Activated T-helper 2 cell treated with anti-CD3 and anti-CD28 coated beads, Interferon-gamma antibody, Interleukin-2, Interleukin-4, amounts not matched to agents 10 μg/mL and 5 μg/mL and 100 μg/mL, durations not matched to agents 14 hours and 24 hours and 36 hours (primary cell): ENCODE results near the gene ANP32D. TPM values are rescaled to one million over a fixed set of nuclear protein-coding genes. Genes with fewer than 3 reads are reported as not detected.
"Not testable (repeated sequence)": the region's sequence is repeated elsewhere in the genome, so short reads cannot be mapped to it uniquely, and the experiment has no call there.

Experiments used
- DNase-seq: peaks from one replicate; pipeline ENCODE4 v3.0.0; 2021; ENCODE audit warnings: low spot score
- H3K27ac Mint-ChIP-seq: one replicate; pipeline ENCODE4 v1.8.0; 2021; ENCODE audit warnings: mixed read lengths
- H3K27me3 Mint-ChIP-seq: one replicate; pipeline ENCODE4 v1.8.0; 2021; ENCODE audit warnings: low read depth, mixed read lengths
- H3K36me3 Mint-ChIP-seq: one replicate; pipeline ENCODE4 v1.8.0; 2021; ENCODE audit warnings: low read depth, mixed read lengths
- H3K4me1 Mint-ChIP-seq: one replicate; pipeline ENCODE4 v1.8.0; 2021; ENCODE audit warnings: low read depth, mixed read lengths
- H3K4me3 Mint-ChIP-seq: one replicate; pipeline ENCODE4 v1.8.0; 2021; ENCODE audit warnings: low read depth, mild to moderate bottlenecking, moderate library complexity, mixed read lengths
- H3K9me3 Mint-ChIP-seq: one replicate; pipeline ENCODE4 v1.8.0; 2021; ENCODE audit warnings: mixed read lengths
- intact Hi-C: fragments of 100-400 bp; cut with micrococcal nuclease; formaldehyde crosslinking; loops from one replicate; pipeline ENCODE4 v1.15.1; 2023
- total RNA-seq: library from RNA; stranded (reverse); gene quantifications from 2 replicates; pipeline ENCODE4 v1.2.3, GENCODE V29; 2022

Gene ANP32D
- not detected in 2 replicates for total RNA-seq

GRCh38 chr12:48472259-48472658 lies at the start of gene ANP32D:
Gene ANP32D, plus strand, starts transcription at chr12:48472559. Its CDS starts 106 bp downstream, at chr12:48472665.
- Mint-ChIP-seq H3K36me3 (no peaks in the 10 kb centered on the region), H3K9me3 (peaks cover 38% of the 10 kb centered on the region), H3K27me3 (no peaks in the 10 kb centered on the region), H3K4me1 (no peaks in the 10 kb centered on the region), H3K4me3 (no peak within 1 kb of the TSS), H3K27ac (no peak within 1 kb of the TSS)
- no peak for DNase-seq
- intact Hi-C loops: no loop called here

- H3K4me3 Mint-ChIP-seq: no peak overlapping the region
Observed at GRCh38 chr12:48423171-48423570, 49.2 kb upstream of the ANP32D start.

GRCh38 chr12:48424644-48425043 lies 47.7 kb upstream of the ANP32D start:
- no peaks in the 10 kb centered on the region for H3K36me3 Mint-ChIP-seq
- H3K27me3 Mint-ChIP-seq: peaks cover 1% of the 10 kb centered on the region
- DNase-seq: no peak
- peaks cover 2% of the 10 kb centered on the region for H3K4me1 Mint-ChIP-seq
- no peak overlapping the region for H3K27ac Mint-ChIP-seq
- peaks cover 7% of the 10 kb centered on the region for H3K9me3 Mint-ChIP-seq
- no peak overlapping the region for H3K4me3 Mint-ChIP-seq
- intact Hi-C loops: no loop called here

More at GRCh38 chr12:48423171-48423570, 49.2 kb upstream of the ANP32D start:
- H3K36me3 Mint-ChIP-seq: no peaks in the 10 kb centered on the region
- peaks cover 2% of the 10 kb centered on the region for H3K4me1 Mint-ChIP-seq
- intact Hi-C loops: no loop called here
- H3K27ac Mint-ChIP-seq: no peak overlapping the region
- H3K27me3 Mint-ChIP-seq: peaks cover 4% of the 10 kb centered on the region
- peaks cover 4% of the 10 kb centered on the region for H3K9me3 Mint-ChIP-seq
- no peak for DNase-seq

DNA sequence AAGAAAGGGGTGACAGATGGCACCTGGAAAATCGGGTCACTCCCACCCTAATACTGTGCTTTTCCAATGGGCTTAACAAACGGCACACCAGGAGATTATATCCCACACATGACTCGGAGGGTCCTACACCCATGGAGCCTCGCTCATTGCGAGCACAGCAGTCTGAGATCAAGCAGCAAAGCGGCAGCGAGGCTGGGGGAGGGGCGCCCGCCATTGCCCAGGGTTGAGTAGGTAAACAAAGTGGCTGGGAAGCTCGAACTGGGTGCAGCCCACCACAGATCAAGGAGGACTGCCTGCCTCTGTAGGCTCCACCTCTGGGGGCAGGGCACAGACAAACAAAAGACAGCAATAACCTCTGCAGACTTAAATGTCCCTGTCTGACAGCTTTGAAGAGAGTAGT lies 38.3 kb upstream of the ANP32D start:
- intact Hi-C loops, H3K4me1 Mint-ChIP-seq, H3K4me3 Mint-ChIP-seq, H3K27ac Mint-ChIP-seq, H3K36me3 Mint-ChIP-seq, H3K9me3 Mint-ChIP-seq, DNase-seq, H3K27me3 Mint-ChIP-seq: not testable (repeated sequence)

GRCh38 chr12:48441069-48441468 lies 31.3 kb upstream of the ANP32D start:
- Mint-ChIP-seq H3K27ac (no peak overlapping the region), H3K27me3 (no peaks in the 10 kb centered on the region), H3K4me1 (no peaks in the 10 kb centered on the region), H3K9me3 (no peaks in the 10 kb centered on the region), H3K4me3 (no peak overlapping the region), H3K36me3 (no peaks in the 10 kb centered on the region)
- no peak for DNase-seq
- intact Hi-C loops: no loop called here

DNA sequence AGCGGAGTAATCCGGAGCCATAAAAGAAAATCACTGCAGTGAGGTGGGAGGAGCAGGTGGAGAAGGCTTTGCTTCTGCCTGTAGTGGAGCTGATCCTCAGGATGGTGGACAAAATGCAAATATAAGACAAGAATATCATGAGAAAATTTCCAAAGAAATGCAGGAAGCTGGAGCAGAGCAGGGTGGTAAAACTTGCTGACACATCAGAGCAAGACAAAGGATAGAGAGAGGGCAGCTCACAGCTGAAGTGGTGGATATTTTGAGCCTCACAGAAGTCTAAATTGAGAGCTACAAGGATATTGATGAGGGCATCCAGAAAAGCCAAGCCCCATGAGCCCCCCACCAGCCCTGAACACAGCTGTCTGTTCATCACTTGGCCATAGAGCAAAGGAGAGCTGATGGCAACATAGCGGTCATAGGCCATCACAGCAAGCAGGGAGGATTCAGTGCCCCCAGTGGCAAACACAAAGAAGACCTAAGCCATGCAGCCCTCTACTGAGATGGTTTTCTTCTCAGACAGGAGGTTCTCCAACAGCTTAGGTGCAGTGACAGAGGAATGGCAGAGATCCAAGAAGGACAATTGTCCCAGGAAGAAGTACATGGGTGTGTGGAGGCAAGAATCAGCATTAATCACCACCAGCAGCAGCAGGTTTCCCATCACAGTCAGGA lies 30.0 kb upstream of the ANP32D start:
- Mint-ChIP-seq H3K4me3 (no peak overlapping the region), H3K36me3 (no peaks in the 10 kb centered on the region), H3K4me1 (no peaks in the 10 kb centered on the region), H3K9me3 (no peaks in the 10 kb centered on the region), H3K27me3 (no peaks in the 10 kb centered on the region), H3K27ac (no peak overlapping the region)
- no peak for DNase-seq
- intact Hi-C loops: no loop called here

- DNase-seq: no peak
- intact Hi-C loops: no loop called here
- no peak overlapping the region for H3K27ac Mint-ChIP-seq
Observed at GRCh38 chr12:48445538-48445937, 26.8 kb upstream of the ANP32D start.

DNA sequence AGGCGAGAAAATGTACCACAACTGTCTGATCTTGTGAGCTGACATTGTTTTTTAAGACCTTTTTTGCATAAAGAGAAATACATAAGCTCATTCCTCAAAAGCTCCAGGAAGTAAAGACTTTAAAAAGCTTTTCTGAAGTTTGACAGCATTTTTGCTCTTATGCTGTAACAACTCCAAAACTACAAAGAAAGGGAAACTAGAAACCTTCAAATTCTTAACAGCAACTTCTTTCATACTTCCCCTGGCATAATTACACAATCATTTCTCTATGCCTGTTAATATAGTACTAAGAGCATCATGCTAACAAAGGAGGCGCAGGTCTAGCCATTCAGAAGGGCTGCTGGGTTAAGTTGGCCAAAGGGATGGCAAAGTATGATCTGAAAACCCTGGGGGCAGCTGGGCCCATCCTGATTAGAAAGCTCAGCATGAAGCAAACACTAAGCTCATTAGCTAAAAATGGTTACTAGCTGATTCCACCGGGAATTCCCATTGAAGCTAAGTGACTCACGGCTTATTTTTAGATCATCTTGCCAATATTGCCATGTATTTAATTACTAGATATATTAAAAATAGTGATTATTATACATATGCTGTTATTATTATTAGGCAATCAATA lies 26.1 kb upstream of the ANP32D start:
- Mint-ChIP-seq H3K27me3 (peaks cover 6% of the 10 kb centered on the region), H3K27ac (no peak overlapping the region), H3K36me3 (no peaks in the 10 kb centered on the region), H3K4me3 (no peak overlapping the region), H3K4me1 (no peaks in the 10 kb centered on the region), H3K9me3 (peaks cover 9% of the 10 kb centered on the region)
- DNase-seq: no peak
- intact Hi-C loops: no loop called here

More at GRCh38 chr12:48445538-48445937, 26.8 kb upstream of the ANP32D start:
- H3K4me1 Mint-ChIP-seq: no peaks in the 10 kb centered on the region
- H3K9me3 Mint-ChIP-seq: peaks cover 9% of the 10 kb centered on the region
- peaks cover 6% of the 10 kb centered on the region for H3K27me3 Mint-ChIP-seq
- no peak overlapping the region for H3K4me3 Mint-ChIP-seq
- H3K36me3 Mint-ChIP-seq: no peaks in the 10 kb centered on the region

DNA sequence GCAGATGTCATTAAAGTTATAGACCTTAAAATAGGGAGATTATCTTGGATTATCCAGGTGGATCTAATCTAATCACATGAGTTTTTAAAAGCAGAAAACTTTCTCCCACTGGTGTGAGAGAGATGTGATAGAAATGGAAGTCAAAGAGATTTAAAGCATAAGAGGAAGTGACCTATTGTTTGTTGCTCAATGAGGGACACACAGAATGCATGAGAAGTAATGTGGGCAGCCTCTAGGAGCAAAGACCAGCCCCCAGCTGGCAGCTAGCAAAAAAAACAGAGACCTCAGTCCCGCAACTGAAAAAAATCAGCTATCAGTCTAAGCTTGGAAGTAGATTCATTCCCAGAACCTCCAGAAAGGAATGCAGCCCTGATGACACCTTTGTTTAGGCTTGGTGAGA lies 24.6 kb upstream of the ANP32D start:
- Mint-ChIP-seq H3K4me1 (no peaks in the 10 kb centered on the region), H3K36me3 (no peaks in the 10 kb centered on the region), H3K27ac (no peak overlapping the region), H3K4me3 (no peak overlapping the region), H3K9me3 (peaks cover 9% of the 10 kb centered on the region), H3K27me3 (peaks cover 6% of the 10 kb centered on the region)
- DNase-seq: no peak
- intact Hi-C loops: no loop called here

GRCh38 chr12:48451372-48451771 lies 21.0 kb upstream of the ANP32D start:
- Mint-ChIP-seq H3K27me3 (peaks cover 6% of the 10 kb centered on the region), H3K9me3 (peaks cover 9% of the 10 kb centered on the region), H3K36me3 (no peaks in the 10 kb centered on the region), H3K27ac (no peak overlapping the region), H3K4me3 (no peak overlapping the region), H3K4me1 (no peaks in the 10 kb centered on the region)
- DNase-seq: no peak
- intact Hi-C loops: no loop called here

GRCh38 chr12:48452961-48453360 lies 19.4 kb upstream of the ANP32D start:
- H3K4me1 Mint-ChIP-seq, intact Hi-C loops, H3K36me3 Mint-ChIP-seq, H3K27ac Mint-ChIP-seq, H3K27me3 Mint-ChIP-seq, DNase-seq, H3K9me3 Mint-ChIP-seq, H3K4me3 Mint-ChIP-seq: not testable (repeated sequence)

DNA sequence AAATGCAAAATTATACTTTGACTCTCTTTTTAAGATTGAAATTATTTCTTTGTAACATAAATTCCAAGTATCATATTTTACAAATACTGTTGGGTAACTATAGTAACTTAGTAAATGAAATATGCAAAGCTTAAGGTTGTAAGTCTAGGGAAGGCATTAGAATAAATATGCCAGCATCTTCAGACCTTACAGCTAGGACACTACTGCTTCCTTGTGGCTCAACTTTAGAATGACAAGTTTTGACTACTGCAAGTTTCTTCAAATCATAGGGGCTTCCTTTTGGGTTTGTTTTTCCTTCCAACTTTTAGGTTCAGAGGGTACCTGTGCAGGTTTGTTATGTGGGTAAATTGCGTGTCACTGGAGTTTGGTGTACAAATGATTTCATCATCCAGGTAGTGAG lies 17.7 kb upstream of the ANP32D start:
- no peaks in the 10 kb centered on the region for H3K4me1 Mint-ChIP-seq
- H3K27ac Mint-ChIP-seq: no peak overlapping the region
- no peaks in the 10 kb centered on the region for H3K36me3 Mint-ChIP-seq
- no peak overlapping the region for H3K4me3 Mint-ChIP-seq
- peaks cover 5% of the 10 kb centered on the region for H3K9me3 Mint-ChIP-seq
- no peak for DNase-seq
- peaks cover 6% of the 10 kb centered on the region for H3K27me3 Mint-ChIP-seq
- intact Hi-C loops: no loop called here

- no peak overlapping the region for H3K4me3 Mint-ChIP-seq
- H3K27ac Mint-ChIP-seq: no peak overlapping the region
- peaks cover 3% of the 10 kb centered on the region for H3K27me3 Mint-ChIP-seq
- DNase-seq: no peak
- H3K36me3 Mint-ChIP-seq: no peaks in the 10 kb centered on the region
- H3K4me1 Mint-ChIP-seq: no peaks in the 10 kb centered on the region
- peaks cover 1% of the 10 kb centered on the region for H3K9me3 Mint-ChIP-seq
- intact Hi-C loops: no loop called here
Observed at GRCh38 chr12:48455116-48455515, 17.2 kb upstream of the ANP32D start.
